Naive thymus-derived CD8-positive, alpha-beta T cell (primary cell): ENCODE results near the gene WDR26. TPM values are rescaled to one million over a fixed set of nuclear protein-coding genes. Genes with fewer than 3 reads are reported as not detected.

Source experiments
- ATAC-seq, 2 donors: fragments of 150-1000 bp; cut with Tn5 transposase in 1 of 2; sonication (Bioruptor Pico), chemical (Tn5 transposase) in 1 of 2; 1 replicate in 1 of 2; 2 replicates in 1 of 2; pipeline ENCODE4 v1.10.0; 2021; ENCODE audit warnings: mild to moderate bottlenecking in 2 of 2, moderate library complexity in 2 of 2
- POLR2A ChIA-PET: fragments of 350-600 bp; sonication (Branson Sonifier 250); formaldehyde crosslinking; loops from one replicate; lab custom pipeline; 2021; ENCODE audit warnings: antibody characterized with exemption; lab: Charles Lee
- DNase-seq, 10 donors: peaks; one replicate each; pipeline versions ENCODE4 v3.0.0 to v3.0.0-alpha.2; 2020 to 2022
- H3K27ac Mint-ChIP-seq, 10 donors: one replicate each; pipeline ENCODE4 v1.8.0; 2020 to 2022; ENCODE audit warnings: mild to moderate bottlenecking in 10 of 10, mixed read lengths in 10 of 10, moderate library complexity in 4 of 10, inconsistent platforms in 1 of 10
- H3K27me3 Mint-ChIP-seq, 5 donors: one replicate each; pipeline ENCODE4 v1.8.0; 2021 to 2022; ENCODE audit warnings: mixed read lengths in 5 of 5
- H3K36me3 Mint-ChIP-seq, 3 donors: one replicate each; pipeline ENCODE4 v1.8.0; 2020 to 2022; ENCODE audit warnings: mixed read lengths in 3 of 3, mild to moderate bottlenecking in 2 of 3, inconsistent platforms in 1 of 3
- H3K4me1 Mint-ChIP-seq, 4 donors: one replicate each; pipeline ENCODE4 v1.8.0; 2021 to 2022; ENCODE audit warnings: mixed read lengths in 4 of 4
- H3K4me3 Mint-ChIP-seq, 10 donors: one replicate each; pipeline ENCODE4 v1.8.0; 2020 to 2022; ENCODE audit warnings: mild to moderate bottlenecking in 10 of 10, mixed read lengths in 10 of 10, moderate library complexity in 6 of 10, inconsistent platforms in 1 of 10
- H3K9me3 Mint-ChIP-seq, 9 donors: one replicate each; pipeline ENCODE4 v1.8.0; 2020 to 2022; ENCODE audit warnings: mixed read lengths in 9 of 9, mild to moderate bottlenecking in 3 of 9, inconsistent platforms in 1 of 9, moderate library complexity in 1 of 9
- microRNA-seq: library from miRNA; unstranded; fragments of <30 nt; microRNA quantifications from one replicate; pipeline ENCODE4 v1.2.0, GENCODE V29; 2022; ENCODE audit warnings: borderline microRNAs expressed
- polyA plus RNA-seq, 3 donors: library from polyadenylated mRNA; unstranded; fragments of 300-500 nt; fragmentation: Illumina TruSeq; gene quantifications; one replicate each; pipeline ENCODE4 v1.2.3, GENCODE V29; 2021
- total RNA-seq, 8 experiments: library from RNA in 2 of 8; stranded (reverse) in 2 of 8; gene quantifications; one replicate each; pipeline ENCODE4 v1.2.3 and lab custom pipeline; 2021 to 2026

WDR26 gene
- total and polyA plus RNA-seq, 5 experiments from 2014 or later = 2.7 to 121 (median 3.8) TPM

- peaks cover 0 to 4% (median 0%) of the 10 kb centered on the region in 5 donors for H3K27me3 Mint-ChIP-seq
- no peak for DNase-seq
- no peak overlapping the region for H3K4me3 Mint-ChIP-seq
- H3K9me3 Mint-ChIP-seq = peaks cover 0 to 15% (median 0%) of the 10 kb centered on the region in 9 donors
- POLR2A ChIA-PET = no interaction called here
- H3K27ac Mint-ChIP-seq = no peak overlapping the region
- ATAC-seq = no peak
- peaks cover 3 to 14% (median 5%) of the 10 kb centered on the region in 4 donors for H3K4me1 Mint-ChIP-seq
- peaks cover 0 to 4% (median 0%) of the 10 kb centered on the region in 3 donors for H3K36me3 Mint-ChIP-seq
Observed at GRCh38 chr1:224339442-224340033, 95.1 kb downstream of the WDR26 start.

- no peak for DNase-seq
- H3K27ac Mint-ChIP-seq = no peak overlapping the region
- peaks cover 6 to 18% (median 14%) of the 10 kb centered on the region in 4 donors for H3K4me1 Mint-ChIP-seq
- no peaks in the 10 kb centered on the region for H3K36me3 Mint-ChIP-seq
- H3K27me3 Mint-ChIP-seq = peaks cover 0 to 4% (median 0%) of the 10 kb centered on the region in 5 donors
- H3K9me3 Mint-ChIP-seq = peaks cover 0 to 7% (median 0%) of the 10 kb centered on the region in 9 donors
- POLR2A ChIA-PET = interaction anchor here (0.5 kb wide), 1 partner anchor 65 kb away, joined by 3 read pairs; no protein-coding TSS in a partner anchor
- no peak overlapping the region for H3K4me3 Mint-ChIP-seq
- no peak for ATAC-seq
Observed at GRCh38 chr1:224338150-224338838, 96.3 kb downstream of the WDR26 start.

Small RNA genes lying within 50 kb of the gene (microRNA-seq; reads per million reads assigned to microRNA genes)
- not detected for gene MIR4742

Other genes with a start within 250 kb of the WDR26 start
- 10 to 100 TPM; 44.1 to 48.7 TPM for gene NVL, start 104.6 kb downstream of the WDR26 start, total RNA-seq
- 10 to 100 TPM; 13.6 to 16.9 (median 16.2) TPM for gene NVL, start 104.6 kb downstream of the WDR26 start, polyA plus RNA-seq
- 10 to 100 TPM; 39.1 to 39.6 TPM for gene CNIH4, start 77.9 kb downstream of the WDR26 start, total RNA-seq
- 10 to 100 TPM; 29.7 to 46.6 (median 45.3) TPM for gene CNIH4, start 77.9 kb downstream of the WDR26 start, polyA plus RNA-seq
- gene CNIH3, start 181.5 kb upstream of the WDR26 start, total RNA-seq = 1 to 10 TPM; 2.8 to 3.6 TPM
- gene CNIH3, start 181.5 kb upstream of the WDR26 start, polyA plus RNA-seq = 1 to 10 TPM in 2 of 3 donors, under 1 TPM in 1; 0.98 to 1.5 (median 1.1) TPM